ENCODE data around the gene RNF157. TPM values are rescaled to one million over a fixed set of nuclear protein-coding genes. Genes with fewer than 3 reads are reported as not detected.

RNF157 gene
- total and polyA plus RNA-seq, 9 of the 15 experiments (the other 6 are each of a cell fraction or from before 2014, with no cell fraction given): 8.1 to 31.7 (median 20.8) TPM

DNA sequence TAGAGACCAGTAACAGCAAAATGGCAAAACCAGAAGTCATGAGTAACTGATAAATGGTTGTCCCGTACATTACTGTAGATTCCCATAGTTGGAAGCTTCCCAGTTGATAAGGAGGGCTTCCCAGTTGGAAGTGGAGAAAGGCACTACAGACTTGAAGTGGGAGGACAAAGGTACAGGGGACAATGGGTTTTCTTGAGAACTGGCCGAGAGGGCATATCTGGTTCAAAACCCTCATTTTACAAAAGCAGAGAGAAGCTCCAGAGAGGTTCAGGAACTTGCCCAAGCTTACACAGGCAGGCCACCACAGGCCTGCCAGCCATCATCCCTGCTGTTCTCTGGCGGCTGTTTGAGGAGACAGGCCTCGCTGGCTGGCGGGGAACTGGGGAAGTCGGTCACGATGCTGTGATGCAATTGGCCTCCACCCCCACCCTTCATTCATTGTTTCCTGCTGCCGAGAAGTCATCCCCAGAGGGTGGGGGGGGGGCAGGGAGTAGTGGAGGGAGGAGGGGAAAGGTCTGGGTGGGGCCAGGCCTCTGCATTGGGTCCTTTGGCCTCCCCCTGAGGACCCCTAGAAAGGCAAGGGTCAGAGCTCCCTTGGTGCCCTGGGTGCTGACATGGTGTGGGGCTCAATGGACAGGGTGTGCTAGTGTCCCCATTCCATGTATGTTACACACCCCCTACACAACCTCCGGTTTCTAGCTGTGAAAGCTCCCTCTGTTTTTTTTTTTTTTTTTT lies 27.9 kb upstream of the RNF157 start (continued):
- TF ChIP-seq, protein P1, sequence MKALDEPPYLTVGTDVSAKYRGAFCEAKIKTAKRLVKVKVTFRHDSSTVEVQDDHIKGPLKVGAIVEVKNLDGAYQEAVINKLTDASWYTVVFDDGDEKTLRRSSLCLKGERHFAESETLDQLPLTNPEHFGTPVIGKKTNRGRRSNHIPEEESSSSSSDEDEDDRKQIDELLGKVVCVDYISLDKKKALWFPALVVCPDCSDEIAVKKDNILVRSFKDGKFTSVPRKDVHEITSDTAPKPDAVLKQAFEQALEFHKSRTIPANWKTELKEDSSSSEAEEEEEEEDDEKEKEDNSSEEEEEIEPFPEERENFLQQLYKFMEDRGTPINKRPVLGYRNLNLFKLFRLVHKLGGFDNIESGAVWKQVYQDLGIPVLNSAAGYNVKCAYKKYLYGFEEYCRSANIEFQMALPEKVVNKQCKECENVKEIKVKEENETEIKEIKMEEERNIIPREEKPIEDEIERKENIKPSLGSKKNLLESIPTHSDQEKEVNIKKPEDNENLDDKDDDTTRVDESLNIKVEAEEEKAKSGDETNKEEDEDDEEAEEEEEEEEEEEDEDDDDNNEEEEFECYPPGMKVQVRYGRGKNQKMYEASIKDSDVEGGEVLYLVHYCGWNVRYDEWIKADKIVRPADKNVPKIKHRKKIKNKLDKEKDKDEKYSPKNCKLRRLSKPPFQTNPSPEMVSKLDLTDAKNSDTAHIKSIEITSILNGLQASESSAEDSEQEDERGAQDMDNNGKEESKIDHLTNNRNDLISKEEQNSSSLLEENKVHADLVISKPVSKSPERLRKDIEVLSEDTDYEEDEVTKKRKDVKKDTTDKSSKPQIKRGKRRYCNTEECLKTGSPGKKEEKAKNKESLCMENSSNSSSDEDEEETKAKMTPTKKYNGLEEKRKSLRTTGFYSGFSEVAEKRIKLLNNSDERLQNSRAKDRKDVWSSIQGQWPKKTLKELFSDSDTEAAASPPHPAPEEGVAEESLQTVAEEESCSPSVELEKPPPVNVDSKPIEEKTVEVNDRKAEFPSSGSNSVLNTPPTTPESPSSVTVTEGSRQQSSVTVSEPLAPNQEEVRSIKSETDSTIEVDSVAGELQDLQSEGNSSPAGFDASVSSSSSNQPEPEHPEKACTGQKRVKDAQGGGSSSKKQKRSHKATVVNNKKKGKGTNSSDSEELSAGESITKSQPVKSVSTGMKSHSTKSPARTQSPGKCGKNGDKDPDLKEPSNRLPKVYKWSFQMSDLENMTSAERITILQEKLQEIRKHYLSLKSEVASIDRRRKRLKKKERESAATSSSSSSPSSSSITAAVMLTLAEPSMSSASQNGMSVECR (CRISPR knock-in tag; IDR thresholded peaks at IDR 0.05): no peak
- TF ChIP-seq ELF1 (tag; IDR thresholded peaks at IDR 0.05) (no peak), CBX3 (IDR thresholded peaks at IDR 0.05; ENCODE audit: borderline replicate concordance in 1 of 2, low read length in 2 of 2) (no peak), MTF1 (CRISPR knock-in tag; IDR thresholded peaks at IDR 0.05; ENCODE audit: borderline replicate concordance) (no peak), MECOM (CRISPR knock-in tag; IDR thresholded peaks at IDR 0.05) (no peak), JUND (IDR thresholded peaks at IDR 0.05; ENCODE audit: borderline replicate concordance, low read depth, low read length) (peak; percentile 78), JUND (tag; IDR thresholded peaks at IDR 0.05; ENCODE audit: borderline replicate concordance, low read depth, low read length) (peak; percentile 63; the same call in 1 of the 3 replicates), DNMT1 (IDR thresholded peaks at IDR 0.05) (no peak), SUPT5H (IDR thresholded peaks at IDR 0.05) (peak; percentile 60), ZNF586 (CRISPR knock-in tag; conservative IDR thresholded peaks at IDR 0.05) (no peak), ETS2 (tag; IDR thresholded peaks at IDR 0.05; ENCODE audit: borderline replicate concordance, poor library complexity, severe bottlenecking) (no peak), E2F3 (CRISPR knock-in tag; IDR thresholded peaks at IDR 0.05) (no peak), RFX7 (CRISPR knock-in tag; IDR thresholded peaks at IDR 0.05) (no peak), HMG20A (CRISPR knock-in tag; conservative IDR thresholded peaks at IDR 0.05) (no peak), MYNN (IDR thresholded peaks at IDR 0.05) (no peak), MYNN (CRISPR knock-in tag; IDR thresholded peaks at IDR 0.05) (no peak), STAT5B (CRISPR knock-in tag; IDR thresholded peaks at IDR 0.05) (no peak), BDP1 (IDR thresholded peaks at IDR 0.05; ENCODE audit: insufficient read depth, insufficient read length) (no peak), POLR2B (IDR thresholded peaks at IDR 0.05; ENCODE audit: low read depth, partially characterized antibody) (peak; percentile 46)
- TF ChIP-seq, protein P2, sequence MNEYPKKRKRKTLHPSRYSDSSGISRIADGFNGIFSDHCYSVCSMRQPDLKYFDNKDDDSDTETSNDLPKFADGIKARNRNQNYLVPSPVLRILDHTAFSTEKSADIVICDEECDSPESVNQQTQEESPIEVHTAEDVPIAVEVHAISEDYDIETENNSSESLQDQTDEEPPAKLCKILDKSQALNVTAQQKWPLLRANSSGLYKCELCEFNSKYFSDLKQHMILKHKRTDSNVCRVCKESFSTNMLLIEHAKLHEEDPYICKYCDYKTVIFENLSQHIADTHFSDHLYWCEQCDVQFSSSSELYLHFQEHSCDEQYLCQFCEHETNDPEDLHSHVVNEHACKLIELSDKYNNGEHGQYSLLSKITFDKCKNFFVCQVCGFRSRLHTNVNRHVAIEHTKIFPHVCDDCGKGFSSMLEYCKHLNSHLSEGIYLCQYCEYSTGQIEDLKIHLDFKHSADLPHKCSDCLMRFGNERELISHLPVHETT (CRISPR knock-in tag; conservative IDR thresholded peaks at IDR 0.05 in 1 of 2, IDR thresholded peaks at IDR 0.05 in 1 of 2): no peak
- TF ChIP-seq, protein P3, sequence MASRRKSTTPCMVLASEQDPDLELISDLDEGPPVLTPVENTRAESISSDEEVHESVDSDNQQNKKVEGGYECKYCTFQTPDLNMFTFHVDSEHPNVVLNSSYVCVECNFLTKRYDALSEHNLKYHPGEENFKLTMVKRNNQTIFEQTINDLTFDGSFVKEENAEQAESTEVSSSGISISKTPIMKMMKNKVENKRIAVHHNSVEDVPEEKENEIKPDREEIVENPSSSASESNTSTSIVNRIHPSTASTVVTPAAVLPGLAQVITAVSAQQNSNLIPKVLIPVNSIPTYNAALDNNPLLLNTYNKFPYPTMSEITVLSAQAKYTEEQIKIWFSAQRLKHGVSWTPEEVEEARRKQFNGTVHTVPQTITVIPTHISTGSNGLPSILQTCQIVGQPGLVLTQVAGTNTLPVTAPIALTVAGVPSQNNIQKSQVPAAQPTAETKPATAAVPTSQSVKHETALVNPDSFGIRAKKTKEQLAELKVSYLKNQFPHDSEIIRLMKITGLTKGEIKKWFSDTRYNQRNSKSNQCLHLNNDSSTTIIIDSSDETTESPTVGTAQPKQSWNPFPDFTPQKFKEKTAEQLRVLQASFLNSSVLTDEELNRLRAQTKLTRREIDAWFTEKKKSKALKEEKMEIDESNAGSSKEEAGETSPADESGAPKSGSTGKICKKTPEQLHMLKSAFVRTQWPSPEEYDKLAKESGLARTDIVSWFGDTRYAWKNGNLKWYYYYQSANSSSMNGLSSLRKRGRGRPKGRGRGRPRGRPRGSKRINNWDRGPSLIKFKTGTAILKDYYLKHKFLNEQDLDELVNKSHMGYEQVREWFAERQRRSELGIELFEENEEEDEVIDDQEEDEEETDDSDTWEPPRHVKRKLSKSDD (conservative IDR thresholded peaks at IDR 0.05; ENCODE audit: low read length): no peak
